Astrocyte (in vitro differentiated cells and primary cell): ENCODE measurements around the gene CD9.

Source experiments
- CTCF ChIP-seq: IDR thresholded peaks from 2 replicates; pipeline ENCODE4 v1.5.1; 2011; ENCODE audit warnings: low read depth, mild to moderate bottlenecking, inconsistent platforms, low read length, moderate library complexity; ENCODE audit not compliant: insufficient read depth
- EZH2 ChIP-seq: IDR thresholded peaks from 2 replicates; pipeline ENCODE4 v1.6.1; 2012; ENCODE audit warnings: mild to moderate bottlenecking, low read length, inconsistent platforms; ENCODE audit not compliant: insufficient read depth

DNA sequence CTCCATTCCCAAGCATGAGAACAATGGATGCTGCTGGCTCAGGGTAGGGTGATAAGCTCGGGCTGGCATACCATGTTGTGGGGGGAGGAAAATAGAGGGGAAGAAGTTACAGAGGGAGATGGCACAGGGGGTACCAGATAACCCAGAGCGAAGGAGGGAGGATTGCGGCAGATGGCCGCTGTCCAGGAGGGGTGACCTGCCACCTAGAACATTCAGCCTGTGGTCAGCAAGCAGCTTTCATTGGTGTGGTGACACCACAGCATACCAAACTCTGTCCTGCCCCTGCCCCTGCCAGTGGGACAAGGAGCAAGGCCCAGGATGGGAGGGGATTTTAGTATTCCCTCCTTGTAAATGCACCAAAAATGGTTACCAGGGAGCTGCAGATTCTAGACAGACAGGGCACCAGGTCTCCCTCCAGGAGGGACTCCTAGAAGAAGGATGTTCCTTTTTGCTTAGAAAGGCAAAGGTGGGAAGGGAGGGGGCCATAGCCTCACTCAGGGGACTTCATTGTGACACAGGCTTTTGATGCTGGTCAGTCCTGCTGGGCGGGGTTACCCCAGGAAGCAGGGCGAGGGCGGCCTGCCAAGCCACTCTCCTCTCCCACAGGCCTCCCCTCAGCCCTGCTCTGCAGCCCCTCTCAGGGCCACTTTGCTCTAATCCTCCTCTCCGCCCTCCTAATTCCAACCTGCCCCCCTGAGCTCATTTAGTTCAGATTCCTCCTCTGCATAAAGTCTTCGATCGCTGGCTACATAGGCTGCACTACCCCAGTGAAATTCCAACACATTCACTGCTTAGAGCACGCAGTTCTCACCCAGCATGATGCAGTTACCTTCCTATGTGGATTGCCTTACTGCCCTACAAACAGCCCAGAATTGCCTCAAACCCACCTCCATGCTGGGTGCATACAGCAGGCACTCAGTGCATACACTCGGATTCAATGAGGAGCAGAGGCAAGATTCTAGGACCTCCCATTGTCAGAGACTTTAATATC is 74.3 kb downstream of the CD9 start:
- no peak for TF ChIP-seq CTCF
- TF ChIP-seq EZH2 = no peak
